Loucy (cell line): ENCODE data around the gene GADD45B.

ENCODE experiments used
- EZH2phosphoT487 ChIP-seq: fragments of 200-600 bp; IDR thresholded peaks from 2 replicates; pipeline ENCODE4 v1.6.1; 2018; ENCODE audit warnings: antibody characterized with exemption, mild to moderate bottlenecking, moderate library complexity, borderline replicate concordance
- TF ChIP-seq, protein P1 (sequence below): fragments of 200-600 bp; sonication (generic); conservative IDR thresholded peaks from 2 replicates; pipeline ENCODE4 v1.5.1; 2014; ENCODE audit warnings: mild to moderate bottlenecking, antibody characterized with exemption, low read length

DNA sequence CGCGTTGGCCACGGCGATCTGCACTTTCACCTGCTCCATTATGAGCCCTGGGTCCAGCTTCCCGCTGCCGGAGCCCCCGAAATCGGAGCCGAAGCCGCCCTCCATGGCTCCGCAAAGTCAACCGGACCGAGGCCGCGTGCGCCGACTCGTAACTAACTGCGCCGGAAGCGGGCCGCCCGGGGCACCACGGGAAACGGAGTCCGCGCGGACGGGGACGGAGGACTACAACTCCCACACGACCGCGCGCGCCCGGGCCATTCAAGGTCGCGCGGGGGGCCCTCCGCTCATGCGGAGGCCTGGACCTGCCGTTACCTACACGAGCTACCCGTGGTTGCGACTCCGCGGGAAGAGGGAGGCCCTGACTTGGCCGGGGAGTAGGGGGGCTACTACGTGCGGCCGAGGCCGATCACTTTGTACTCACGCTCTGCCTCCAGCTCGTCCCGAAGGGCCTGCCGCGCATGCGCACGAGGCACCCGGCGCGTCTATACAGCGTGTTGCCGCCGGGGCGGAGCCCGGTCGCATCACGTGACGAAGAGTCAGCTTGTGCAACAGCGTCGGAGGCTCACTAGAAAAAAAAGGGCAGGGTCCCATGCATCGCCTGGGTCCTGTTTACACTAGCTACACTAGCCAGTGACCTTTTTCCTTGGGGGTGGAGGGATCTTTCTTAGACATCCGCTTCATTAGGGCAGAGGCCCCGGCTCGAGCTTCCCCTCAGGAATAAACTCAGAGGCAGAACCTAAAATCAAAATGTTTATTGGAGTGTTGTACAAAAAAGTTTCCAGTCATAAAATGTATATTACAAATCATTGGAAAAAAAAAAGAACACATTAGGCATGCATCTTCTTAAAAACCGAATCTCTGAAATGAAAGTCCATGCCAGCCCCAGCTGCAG, 48.3 kb upstream of the GADD45B start, which contains the start of gene TIMM13:
- TF ChIP-seq, protein P1, sequence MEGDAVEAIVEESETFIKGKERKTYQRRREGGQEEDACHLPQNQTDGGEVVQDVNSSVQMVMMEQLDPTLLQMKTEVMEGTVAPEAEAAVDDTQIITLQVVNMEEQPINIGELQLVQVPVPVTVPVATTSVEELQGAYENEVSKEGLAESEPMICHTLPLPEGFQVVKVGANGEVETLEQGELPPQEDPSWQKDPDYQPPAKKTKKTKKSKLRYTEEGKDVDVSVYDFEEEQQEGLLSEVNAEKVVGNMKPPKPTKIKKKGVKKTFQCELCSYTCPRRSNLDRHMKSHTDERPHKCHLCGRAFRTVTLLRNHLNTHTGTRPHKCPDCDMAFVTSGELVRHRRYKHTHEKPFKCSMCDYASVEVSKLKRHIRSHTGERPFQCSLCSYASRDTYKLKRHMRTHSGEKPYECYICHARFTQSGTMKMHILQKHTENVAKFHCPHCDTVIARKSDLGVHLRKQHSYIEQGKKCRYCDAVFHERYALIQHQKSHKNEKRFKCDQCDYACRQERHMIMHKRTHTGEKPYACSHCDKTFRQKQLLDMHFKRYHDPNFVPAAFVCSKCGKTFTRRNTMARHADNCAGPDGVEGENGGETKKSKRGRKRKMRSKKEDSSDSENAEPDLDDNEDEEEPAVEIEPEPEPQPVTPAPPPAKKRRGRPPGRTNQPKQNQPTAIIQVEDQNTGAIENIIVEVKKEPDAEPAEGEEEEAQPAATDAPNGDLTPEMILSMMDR, result no peak
- no peak for TF ChIP-seq EZH2phosphoT487
